HEK293 (cell line): ENCODE measurements around the gene OR4X2.

Experiments used
- CTCF ChIA-PET: fragments of 350-600 bp; formaldehyde crosslinking; extraction: SDS; loops from one replicate; lab custom pipeline; 2021; ENCODE audit warnings: antibody characterized with exemption; lab: Yijun Ruan, JAX
- POLR2A ChIA-PET: fragments of 300-600 bp; formaldehyde crosslinking; extraction: SDS; loops from one replicate; lab custom pipeline; 2020; ENCODE audit warnings: antibody characterized with exemption, inconsistent platforms; lab: Yijun Ruan, JAX
- H3K27ac ChIP-seq: fragments of 200-500 bp; sonication (Bioruptor generic); 2 replicates; pipeline ENCODE4 v1.5.1; 2014; ENCODE audit warnings: low read depth, low read length, control low read depth, inconsistent platforms; ENCODE audit errors: extremely low read depth
- H3K36me3 ChIP-seq, 2 experiments: fragments of 200-500 bp in 1 of 2; sonication (Bioruptor generic) in 1 of 2; 1 replicate in 1 of 2; 2 replicates in 1 of 2; pipeline ENCODE4 v1.5.1; 2014 to 2017; ENCODE audit warnings: inconsistent platforms in 2 of 2, low read length in 2 of 2; ENCODE audit not compliant: control insufficient read depth in 2 of 2, insufficient read depth in 1 of 2
- H3K4me1 ChIP-seq: fragments of 200-500 bp; sonication (Bioruptor generic); 2 replicates; pipeline ENCODE4 v1.5.1; 2014; ENCODE audit warnings: mild to moderate bottlenecking, low read length, inconsistent platforms; ENCODE audit not compliant: control insufficient read depth, insufficient read depth
- H3K4me3 ChIP-seq: 2 replicates; pipeline ENCODE4 v1.5.1; 2011; ENCODE audit warnings: low read depth, mild to moderate bottlenecking, control low read depth, low read length, moderate library complexity
- H3K9me3 ChIP-seq: fragments of 200-500 bp; sonication (Bioruptor generic); 2 replicates; pipeline ENCODE4 v1.5.1; 2014; ENCODE audit warnings: low read depth, low read length, inconsistent platforms; ENCODE audit not compliant: control insufficient read depth, insufficient read depth
- IKZF3 ChIP-seq: fragments of 450-650 bp; IDR thresholded peaks from 2 replicates; pipeline ENCODE4 v1.5.0; 2018; ENCODE audit warnings: missing biosample characterization, mild to moderate bottlenecking, missing genetic modification characterization, moderate library complexity
- KLF16 ChIP-seq: fragments of 450-650 bp; formaldehyde crosslinking; IDR thresholded peaks from 2 replicates; pipeline ENCODE4 v1.5.1; 2017; ENCODE audit warnings: missing biosample characterization, missing genetic modification characterization
- OSR2 ChIP-seq: fragments of 450-650 bp; formaldehyde crosslinking; IDR thresholded peaks from 2 replicates; pipeline ENCODE4 v1.5.1; 2016; ENCODE audit warnings: missing biosample characterization, missing genetic modification characterization
- ZBTB44 ChIP-seq: fragments of 450-650 bp; IDR thresholded peaks from 2 replicates; pipeline ENCODE4 v1.5.1; 2018; ENCODE audit warnings: missing biosample characterization, mild to moderate bottlenecking, missing genetic modification characterization
- ZNF132 ChIP-seq: fragments of 450-650 bp; formaldehyde crosslinking; IDR thresholded peaks from 2 replicates; pipeline ENCODE4 v1.5.1; 2017; ENCODE audit warnings: missing biosample characterization, missing genetic modification characterization, borderline replicate concordance
- ZNF169 ChIP-seq: fragments of 450-650 bp; formaldehyde crosslinking; IDR thresholded peaks from 2 replicates; pipeline ENCODE4 v1.5.1; 2016; ENCODE audit warnings: missing biosample characterization, missing genetic modification characterization

OR4X2 gene

DNA sequence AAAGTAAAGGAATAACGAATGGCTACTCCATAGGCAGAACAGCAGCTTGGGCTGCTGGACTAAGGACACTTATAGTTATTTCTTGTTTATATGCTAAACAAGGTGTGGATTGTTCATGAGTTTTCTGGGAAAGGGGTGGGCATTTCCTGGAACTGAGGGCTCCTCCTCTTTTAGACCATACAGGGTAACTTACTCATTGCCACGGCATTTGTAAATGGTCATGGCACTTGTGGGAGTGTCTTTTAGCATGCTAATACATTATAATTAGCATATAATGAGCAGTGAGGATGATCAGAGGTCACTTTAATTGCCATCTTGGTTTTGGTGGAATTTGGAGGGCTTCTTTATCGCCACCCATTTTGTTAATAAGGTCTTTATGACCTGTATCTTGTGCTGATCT lies 25.7 kb downstream of the OR4X2 start (continued):
- TF ChIP-seq ZBTB44 (tag by site-specific recombination) (no peak), IKZF3 (no peak), ZNF169 (tag by site-specific recombination) (no peak), OSR2 (no peak), KLF16 (tag by site-specific recombination) (no peak), ZNF132 (tag by site-specific recombination) (no peak)
- TF ChIP-seq, all 188 proteins: peak for 0

DNA sequence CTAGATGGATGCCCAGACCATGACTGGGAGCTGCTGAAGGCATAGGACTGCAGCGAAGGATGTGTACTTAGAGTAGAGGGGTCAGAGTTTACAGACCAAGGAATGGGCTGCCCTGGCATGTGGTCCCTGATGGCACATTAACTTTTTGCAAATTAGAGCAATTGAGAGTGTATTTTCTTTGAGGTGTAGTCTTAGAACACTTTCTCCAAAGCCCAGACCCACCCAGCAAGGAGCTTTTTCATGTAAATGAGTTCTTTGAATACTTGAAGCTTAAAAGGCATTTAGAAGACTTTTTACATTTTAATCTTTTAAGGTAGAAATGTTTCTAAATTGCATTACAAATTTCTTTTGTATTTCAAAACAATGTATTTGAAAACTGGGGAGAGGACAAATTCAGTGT lies 27.7 kb downstream of the OR4X2 start:
- CTCF ChIA-PET: interaction anchor here (1.4 kb wide), 1 partner anchor 35 kb away, joined by 3 read pairs; no protein-coding TSS in a partner anchor
- no peak overlapping the region for H3K27ac ChIP-seq
- no peaks in the 10 kb centered on the region for H3K36me3 ChIP-seq
- no peaks in the 10 kb centered on the region for H3K4me1 ChIP-seq
- H3K4me3 ChIP-seq: no peak overlapping the region
- H3K9me3 ChIP-seq: no peaks in the 10 kb centered on the region
- POLR2A ChIA-PET: no interaction called here
- no peak for TF ChIP-seq ZNF169 (tag by site-specific recombination)
